Measurements from ENCODE around the gene PRR5L. TPM values are rescaled to one million over a fixed set of nuclear protein-coding genes. Genes with fewer than 3 reads are reported as not detected.

The PRR5L gene
- total and polyA plus RNA-seq, 9 of the 15 experiments (the other 6 are each of a cell fraction or from before 2014, with no cell fraction given): 0.11 to 0.60 (median 0.36) TPM; not detected in 2

DNA sequence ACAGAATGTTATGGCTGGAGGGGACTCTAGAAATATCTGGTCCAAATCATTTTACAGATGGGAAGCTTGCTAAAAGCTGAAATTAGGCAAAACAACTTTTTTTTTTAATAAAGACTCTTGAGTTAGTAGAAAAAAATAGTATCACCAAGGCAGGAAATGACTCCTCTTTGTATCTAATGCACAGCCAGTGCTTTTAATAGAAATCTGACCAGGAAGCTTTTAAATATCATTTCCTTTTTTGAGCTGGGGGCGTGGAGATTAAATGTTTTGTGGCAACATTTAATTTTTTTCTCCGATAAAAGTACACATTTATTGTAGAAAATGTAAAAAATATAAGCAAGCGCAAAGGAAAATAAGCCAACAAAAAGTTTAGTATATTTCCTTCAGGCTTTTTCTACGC is 191.5 kb downstream of the PRR5L start (continued):
- no peak for TF ChIP-seq HMGN3 (IDR thresholded peaks at IDR 0.05; ENCODE audit: borderline replicate concordance, extremely low read depth, insufficient read length, low read depth, low read length)
- no peak for TF ChIP-seq STAT5B (CRISPR knock-in tag; IDR thresholded peaks at IDR 0.05)
- no peak for TF ChIP-seq ZNF239 (CRISPR knock-in tag; IDR thresholded peaks at IDR 0.05)
- no peak for TF ChIP-seq CC2D1A (IDR thresholded peaks at IDR 0.05)
- no peak for TF ChIP-seq ARID3B (CRISPR knock-in tag; IDR thresholded peaks at IDR 0.05; ENCODE audit: borderline replicate concordance)
- no peak for TF ChIP-seq EP400 (IDR thresholded peaks at IDR 0.05)
- no peak for TF ChIP-seq RBM22 (IDR thresholded peaks at IDR 0.05; ENCODE audit: low read depth, low read length, poor library complexity, severe bottlenecking)
- TF ChIP-seq, protein P1, sequence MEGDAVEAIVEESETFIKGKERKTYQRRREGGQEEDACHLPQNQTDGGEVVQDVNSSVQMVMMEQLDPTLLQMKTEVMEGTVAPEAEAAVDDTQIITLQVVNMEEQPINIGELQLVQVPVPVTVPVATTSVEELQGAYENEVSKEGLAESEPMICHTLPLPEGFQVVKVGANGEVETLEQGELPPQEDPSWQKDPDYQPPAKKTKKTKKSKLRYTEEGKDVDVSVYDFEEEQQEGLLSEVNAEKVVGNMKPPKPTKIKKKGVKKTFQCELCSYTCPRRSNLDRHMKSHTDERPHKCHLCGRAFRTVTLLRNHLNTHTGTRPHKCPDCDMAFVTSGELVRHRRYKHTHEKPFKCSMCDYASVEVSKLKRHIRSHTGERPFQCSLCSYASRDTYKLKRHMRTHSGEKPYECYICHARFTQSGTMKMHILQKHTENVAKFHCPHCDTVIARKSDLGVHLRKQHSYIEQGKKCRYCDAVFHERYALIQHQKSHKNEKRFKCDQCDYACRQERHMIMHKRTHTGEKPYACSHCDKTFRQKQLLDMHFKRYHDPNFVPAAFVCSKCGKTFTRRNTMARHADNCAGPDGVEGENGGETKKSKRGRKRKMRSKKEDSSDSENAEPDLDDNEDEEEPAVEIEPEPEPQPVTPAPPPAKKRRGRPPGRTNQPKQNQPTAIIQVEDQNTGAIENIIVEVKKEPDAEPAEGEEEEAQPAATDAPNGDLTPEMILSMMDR (IDR thresholded peaks at IDR 0.05 in 2 of 3, conservative IDR thresholded peaks at IDR 0.05 in 1 of 3; ENCODE audit: insufficient read depth in 2 of 3, low read depth in 1 of 3, low read length in 3 of 3): no peak

Measured in K562 (cell line).